Ishikawa (cell line): Measurements from ENCODE around the gene PTPRM.

Experiments
- CEBPB ChIP-seq: IDR thresholded peaks from 2 replicates; pipeline ENCODE4 v1.6.1; 2012
- CREB1 ChIP-seq: IDR thresholded peaks from 2 replicates; pipeline ENCODE4 v1.6.1; 2012; ENCODE audit warnings: low read depth
- EP300 ChIP-seq: IDR thresholded peaks from 2 replicates; pipeline ENCODE4 v1.6.1; 2012; ENCODE audit warnings: borderline replicate concordance
- FOXM1 ChIP-seq: IDR thresholded peaks from 2 replicates; pipeline ENCODE4 v1.6.1; 2012; ENCODE audit warnings: low read depth, borderline replicate concordance
- RAD21 ChIP-seq: IDR thresholded peaks from 2 replicates; pipeline ENCODE4 v1.6.1; 2012; ENCODE audit warnings: low read depth
- TAF1 ChIP-seq: IDR thresholded peaks from 2 replicates; pipeline ENCODE4 v1.6.1; 2012; ENCODE audit warnings: low read depth, mild to moderate bottlenecking
- TCF12 ChIP-seq: IDR thresholded peaks from 2 replicates; pipeline ENCODE4 v1.6.1; 2012; ENCODE audit warnings: low read depth
- YY1 ChIP-seq: IDR thresholded peaks from 2 replicates; pipeline ENCODE4 v1.6.1; 2012; ENCODE audit warnings: low read depth
- TF ChIP-seq, protein P1 (sequence below): IDR thresholded peaks from 2 replicates; pipeline ENCODE4 v1.6.1; 2012
- TF ChIP-seq, protein P2 (sequence below): IDR thresholded peaks from 2 replicates; pipeline ENCODE4 v1.6.1; 2012; ENCODE audit warnings: low read depth, mild to moderate bottlenecking
- TF ChIP-seq, protein P3 (sequence below): IDR thresholded peaks from 2 replicates; pipeline ENCODE4 v1.6.1; 2012

DNA sequence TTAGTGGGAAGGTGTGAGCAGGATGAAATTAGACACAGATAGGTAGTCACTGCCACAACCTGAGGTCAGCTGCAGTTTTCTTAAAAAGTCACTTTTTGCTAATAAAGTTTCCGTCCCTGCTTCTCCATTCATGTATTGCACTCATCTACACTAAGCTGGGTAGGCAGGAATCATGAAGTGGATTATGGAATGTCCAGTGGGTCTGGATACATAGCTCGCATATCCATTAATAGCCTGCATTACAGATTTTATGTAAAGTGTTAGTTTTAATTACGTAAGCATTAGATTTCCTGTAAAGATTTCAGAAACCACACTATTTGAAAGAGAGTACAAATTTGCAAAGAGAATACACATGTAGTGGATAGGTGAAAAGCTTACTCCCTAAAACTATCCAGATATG, 30.4 kb downstream of the PTPRM start:
- TF ChIP-seq, protein P1, sequence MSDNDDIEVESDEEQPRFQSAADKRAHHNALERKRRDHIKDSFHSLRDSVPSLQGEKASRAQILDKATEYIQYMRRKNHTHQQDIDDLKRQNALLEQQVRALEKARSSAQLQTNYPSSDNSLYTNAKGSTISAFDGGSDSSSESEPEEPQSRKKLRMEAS, result no peak
- TF ChIP-seq EP300, result no peak
- TF ChIP-seq CEBPB, result no peak
- no peak for TF ChIP-seq TAF1
- no peak for TF ChIP-seq RAD21
- TF ChIP-seq FOXM1, result no peak
- no peak for TF ChIP-seq TCF12
- no peak for TF ChIP-seq YY1
- TF ChIP-seq, protein P2, sequence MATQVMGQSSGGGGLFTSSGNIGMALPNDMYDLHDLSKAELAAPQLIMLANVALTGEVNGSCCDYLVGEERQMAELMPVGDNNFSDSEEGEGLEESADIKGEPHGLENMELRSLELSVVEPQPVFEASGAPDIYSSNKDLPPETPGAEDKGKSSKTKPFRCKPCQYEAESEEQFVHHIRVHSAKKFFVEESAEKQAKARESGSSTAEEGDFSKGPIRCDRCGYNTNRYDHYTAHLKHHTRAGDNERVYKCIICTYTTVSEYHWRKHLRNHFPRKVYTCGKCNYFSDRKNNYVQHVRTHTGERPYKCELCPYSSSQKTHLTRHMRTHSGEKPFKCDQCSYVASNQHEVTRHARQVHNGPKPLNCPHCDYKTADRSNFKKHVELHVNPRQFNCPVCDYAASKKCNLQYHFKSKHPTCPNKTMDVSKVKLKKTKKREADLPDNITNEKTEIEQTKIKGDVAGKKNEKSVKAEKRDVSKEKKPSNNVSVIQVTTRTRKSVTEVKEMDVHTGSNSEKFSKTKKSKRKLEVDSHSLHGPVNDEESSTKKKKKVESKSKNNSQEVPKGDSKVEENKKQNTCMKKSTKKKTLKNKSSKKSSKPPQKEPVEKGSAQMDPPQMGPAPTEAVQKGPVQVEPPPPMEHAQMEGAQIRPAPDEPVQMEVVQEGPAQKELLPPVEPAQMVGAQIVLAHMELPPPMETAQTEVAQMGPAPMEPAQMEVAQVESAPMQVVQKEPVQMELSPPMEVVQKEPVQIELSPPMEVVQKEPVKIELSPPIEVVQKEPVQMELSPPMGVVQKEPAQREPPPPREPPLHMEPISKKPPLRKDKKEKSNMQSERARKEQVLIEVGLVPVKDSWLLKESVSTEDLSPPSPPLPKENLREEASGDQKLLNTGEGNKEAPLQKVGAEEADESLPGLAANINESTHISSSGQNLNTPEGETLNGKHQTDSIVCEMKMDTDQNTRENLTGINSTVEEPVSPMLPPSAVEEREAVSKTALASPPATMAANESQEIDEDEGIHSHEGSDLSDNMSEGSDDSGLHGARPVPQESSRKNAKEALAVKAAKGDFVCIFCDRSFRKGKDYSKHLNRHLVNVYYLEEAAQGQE, result no peak
- no peak for TF ChIP-seq CREB1
- TF ChIP-seq, protein P3, sequence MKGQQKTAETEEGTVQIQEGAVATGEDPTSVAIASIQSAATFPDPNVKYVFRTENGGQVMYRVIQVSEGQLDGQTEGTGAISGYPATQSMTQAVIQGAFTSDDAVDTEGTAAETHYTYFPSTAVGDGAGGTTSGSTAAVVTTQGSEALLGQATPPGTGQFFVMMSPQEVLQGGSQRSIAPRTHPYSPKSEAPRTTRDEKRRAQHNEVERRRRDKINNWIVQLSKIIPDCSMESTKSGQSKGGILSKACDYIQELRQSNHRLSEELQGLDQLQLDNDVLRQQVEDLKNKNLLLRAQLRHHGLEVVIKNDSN, result no peak
